NCI-H1694 (cell line): ENCODE data around the gene GLB1L.

Experiments
- DNase-seq: peaks from one replicate; lab custom pipeline; 2025; lab: John Stamatoyannopoulos, UW

GLB1L gene

DNA sequence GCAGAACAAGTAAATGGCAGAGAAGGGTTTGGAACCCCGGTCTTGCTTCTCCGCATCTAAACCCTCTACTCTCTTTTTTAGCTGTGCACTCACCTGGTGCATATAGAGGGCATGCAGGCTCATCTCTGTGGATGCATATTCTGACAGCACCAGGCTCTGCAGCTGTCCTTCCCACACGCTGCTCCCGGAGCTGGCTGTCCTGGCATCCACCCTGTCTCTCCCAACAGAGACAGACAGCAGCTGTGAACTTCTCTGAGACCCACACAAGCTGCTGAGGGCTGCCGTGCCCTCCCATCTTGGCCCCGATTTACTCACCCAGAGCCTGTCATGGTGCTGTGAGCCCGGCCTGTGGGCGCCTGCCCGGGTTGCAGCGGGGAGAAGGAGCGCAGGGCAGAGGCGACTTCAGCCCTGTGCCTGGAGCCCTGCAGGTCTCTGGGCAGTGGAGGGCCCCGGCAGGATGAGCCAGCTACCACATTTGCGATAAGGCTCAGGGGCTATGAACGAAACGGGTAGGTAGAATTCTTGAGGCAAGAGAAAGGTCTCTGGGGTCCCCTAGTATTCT is 23.2 kb downstream of the GLB1L start:
- DNase-seq: peak; percentile 74

DNA sequence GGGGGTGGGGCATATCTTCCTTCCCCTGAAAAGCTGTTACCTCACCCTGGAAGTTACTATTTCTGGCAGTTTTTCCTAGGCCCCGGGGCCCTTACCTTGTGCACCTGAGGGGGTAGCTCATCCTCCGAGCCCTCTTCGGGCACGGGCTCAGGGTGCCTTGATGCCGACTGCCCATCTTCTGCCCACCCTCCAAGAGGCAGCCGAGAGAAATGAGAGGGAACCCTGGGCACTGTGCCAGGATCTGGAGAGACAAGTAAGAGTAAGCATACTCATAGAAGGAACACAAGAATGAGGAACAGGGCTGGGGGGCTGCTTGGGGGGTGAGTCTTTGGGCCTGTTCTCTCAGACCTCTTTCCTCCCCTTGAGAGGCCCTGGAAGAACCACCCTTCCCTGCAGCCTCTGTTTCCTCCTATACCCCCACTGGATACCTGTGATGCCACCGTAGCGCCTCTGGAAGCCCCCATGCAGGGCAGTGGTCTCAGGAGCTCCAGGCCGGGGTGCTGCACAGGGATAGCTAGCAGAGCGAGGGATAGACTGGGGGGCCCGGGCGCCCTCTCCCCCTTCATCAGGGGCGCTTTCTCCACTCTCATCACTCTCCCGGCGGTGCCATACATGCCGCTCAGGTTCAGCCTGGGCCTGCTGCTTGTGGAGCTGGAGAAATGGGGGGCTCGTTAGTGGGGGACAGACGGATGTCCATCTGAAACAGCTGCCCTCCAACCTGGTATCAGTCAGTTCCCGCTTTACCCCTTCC is 24.4 kb downstream of the GLB1L start:
- no peak for DNase-seq

- DNase-seq: no peak
These were observed 25.3 kb downstream of the GLB1L start for GRCh38 chr2:219219784-219220532.

GRCh38 chr2:219218732-219219701 is 26.2 kb downstream of the GLB1L start, which contains the start of gene ABCB6:
ABCB6 (minus strand) TSS chr2:219218958; CDS start chr2:219218673, 285 bp downstream.
- DNase-seq: peak; percentile 88

- DNase-seq: no peak
These were observed 27.0 kb downstream of the GLB1L start for GRCh38 chr2:219218217-219218731.

GRCh38 chr2:219216535-219216915 is 28.7 kb downstream of the GLB1L start:
- no peak for DNase-seq

DNA sequence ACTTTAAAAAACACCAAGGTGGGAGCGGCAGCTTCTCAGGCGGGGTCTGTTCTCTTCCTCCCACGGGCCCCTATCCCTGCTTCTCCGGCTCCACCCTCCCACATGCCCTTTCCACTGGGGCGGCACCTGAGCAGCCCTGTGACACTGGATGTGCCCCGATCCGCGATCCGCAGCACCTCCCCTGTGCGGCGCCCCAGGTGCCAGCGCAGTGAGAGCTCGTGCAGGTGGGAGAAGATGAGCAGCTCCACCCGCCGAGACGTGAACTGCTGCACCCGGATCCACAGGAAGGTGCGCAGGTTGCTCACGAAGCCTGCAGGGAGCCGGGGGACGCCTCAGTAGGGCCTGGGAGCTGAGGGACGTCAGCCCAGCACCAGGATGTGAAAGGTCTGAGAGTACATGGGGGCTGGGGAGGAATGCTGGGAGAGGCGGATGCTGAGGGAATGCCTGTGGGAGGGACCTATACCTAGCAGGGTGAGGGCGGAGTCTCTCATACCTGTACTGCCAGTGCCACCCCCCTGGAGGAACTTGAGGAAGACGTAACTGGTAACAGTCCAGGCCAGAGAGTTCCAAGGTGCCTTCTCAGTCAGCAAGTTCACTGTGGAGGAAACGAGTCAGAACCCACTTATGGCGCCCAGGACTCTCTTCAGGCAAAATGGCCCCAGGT is 29.2 kb downstream of the GLB1L start:
- no peak for DNase-seq

- no peak for DNase-seq
These were observed 30.5 kb downstream of the GLB1L start for GRCh38 chr2:219214786-219215185.

GRCh38 chr2:219214141-219214540 is 31.1 kb downstream of the GLB1L start:
- DNase-seq: no peak

- DNase-seq: no peak
These were observed 31.7 kb downstream of the GLB1L start for GRCh38 chr2:219213486-219214071.

GRCh38 chr2:219213026-219213415 is 32.2 kb downstream of the GLB1L start:
- no peak for DNase-seq

GRCh38 chr2:219210886-219211362 is 34.3 kb downstream of the GLB1L start:
- DNase-seq: no peak

- no peak for DNase-seq
These were observed 34.9 kb downstream of the GLB1L start for GRCh38 chr2:219210196-219210885.

GRCh38 chr2:219209236-219210195 is 35.7 kb downstream of the GLB1L start:
- DNase-seq: no peak

- no peak for DNase-seq
These were observed 37.1 kb downstream of the GLB1L start for GRCh38 chr2:219207884-219208740.

- DNase-seq: no peak
These were observed 37.9 kb downstream of the GLB1L start for GRCh38 chr2:219207134-219207883.
